ENCODE measurements around the gene TSFM. TPM values are rescaled to one million over a fixed set of nuclear protein-coding genes. Genes with fewer than 3 reads are reported as not detected.

Gene TSFM
- total RNA-seq, 4 donors from 2014 or later, result 1.4 to 23.2 (median 18.9) TPM

GRCh38 chr12:57741413-57741789 is 41.2 kb upstream of the TSFM start:
- no peak for DNase-seq
- intact Hi-C loops (cut with DNase I; ENCODE audit: low total_unique reads) (no loop called here), in situ Hi-C loops (cut with MboI; ENCODE audit: low pct_ligation_motif_present in 1 of 4, low pct_unique_long_range_greater_than_20kb in 1 of 4, low sequenced_read_pairs in 3 of 4) (no loop called here)
- Histone ChIP-seq H3K4me1 (peaks cover 19 to 47% (median 28%) of the 10 kb centered on the region in 4 donors), H3K27me3 (peaks cover 43% of the 10 kb centered on the region), H3K27ac (peak overlapping the region; percentile 7 to 67 (median 49)), H3K9me3 (no peaks in the 10 kb centered on the region), H3K4me3 (peak overlapping the region in 2 of 4 donors; percentile 21 to 37), H3K36me3 (no peaks in the 10 kb centered on the region)
- TF ChIP-seq POLR2AphosphoS5 (IDR thresholded peaks at IDR 0.05) (no peak), POLR2A (IDR thresholded peaks at IDR 0.05) (no peak), CTCF (IDR thresholded peaks at IDR 0.05) (no peak), EP300 (IDR thresholded peaks at IDR 0.05; ENCODE audit: low read depth) (no peak)
- WGBS, 2 donors (ENCODE audit: low coverage in 1 of 2), result 40% methylated on average over 1 of the region's 1 CpG; no CpG with 5 or more reads in 1 of the 2 donors

- WGBS, 2 donors (ENCODE audit: low coverage in 1 of 2), result 41 to 45% methylated on average over 5 to 14 of the region's 14 CpGs
- H3K4me3 ChIP-seq, result peak overlapping the region in 2 of 4 donors; percentile 21 to 37
- H3K27ac ChIP-seq, result peak overlapping the region; percentile 7 to 67 (median 49)
- H3K27me3 ChIP-seq, result peaks cover 36% of the 10 kb centered on the region
- intact Hi-C loops (cut with DNase I; ENCODE audit: low total_unique reads) (no loop called here), in situ Hi-C loops (cut with MboI; ENCODE audit: low pct_ligation_motif_present in 1 of 4, low pct_unique_long_range_greater_than_20kb in 1 of 4, low sequenced_read_pairs in 3 of 4) (no loop called here)
- peaks cover 0 to 3% (median under 1%) of the 10 kb centered on the region in 4 donors for H3K36me3 ChIP-seq
- DNase-seq, result peak; percentile 70
- peaks cover 19 to 42% (median 26%) of the 10 kb centered on the region in 4 donors for H3K4me1 ChIP-seq
- TF ChIP-seq CTCF (IDR thresholded peaks at IDR 0.05), result peak in 1 of 5 experiments; percentile 10
- TF ChIP-seq POLR2A (IDR thresholded peaks at IDR 0.05), result no peak
- H3K9me3 ChIP-seq, result no peaks in the 10 kb centered on the region
Measured at GRCh38 chr12:57741844-57742738, 40.5 kb upstream of the TSFM start.

- Histone ChIP-seq H3K9me3 (no peaks in the 10 kb centered on the region), H3K36me3 (peaks cover 0 to 18% (median 6%) of the 10 kb centered on the region in 4 donors), H3K4me1 (peaks cover 4 to 26% (median 9%) of the 10 kb centered on the region in 4 donors), H3K4me3 (no peak overlapping the region), H3K27ac (peak overlapping the region; percentile 93 to 96 (median 95)), H3K27me3 (peaks cover 19% of the 10 kb centered on the region)
- TF ChIP-seq POLR2AphosphoS5 (IDR thresholded peaks at IDR 0.05) (no peak), POLR2A (IDR thresholded peaks at IDR 0.05) (no peak), EP300 (IDR thresholded peaks at IDR 0.05; ENCODE audit: low read depth) (no peak), CTCF (IDR thresholded peaks at IDR 0.05) (no peak)
- WGBS, 2 donors (ENCODE audit: low coverage in 1 of 2), result 69 to 78% methylated on average over 2 of the region's 2 CpGs
- in situ Hi-C loops (cut with MboI; ENCODE audit: low pct_ligation_motif_present in 1 of 4, low pct_unique_long_range_greater_than_20kb in 1 of 4, low sequenced_read_pairs in 3 of 4), result no loop called here
- no peak for DNase-seq
- intact Hi-C loops (cut with DNase I; ENCODE audit: low total_unique reads), result no loop called here
Measured at GRCh38 chr12:57743769-57744168, 38.8 kb upstream of the TSFM start.

- H3K4me1 ChIP-seq, result peaks cover 4 to 22% (median 9%) of the 10 kb centered on the region in 4 donors
- in situ Hi-C loops (cut with MboI; ENCODE audit: low pct_ligation_motif_present in 1 of 4, low pct_unique_long_range_greater_than_20kb in 1 of 4, low sequenced_read_pairs in 3 of 4), result no loop called here
- peak overlapping the region; percentile 79 to 98 (median 89) for H3K4me3 ChIP-seq
- DNase-seq, result peak; percentile 84
- no peaks in the 10 kb centered on the region for H3K9me3 ChIP-seq
- 11% methylated on average over 21 of the region's 21 CpGs; no CpG with 5 or more reads in 1 of the 2 donors for WGBS, 2 donors (ENCODE audit: low coverage in 1 of 2)
- peaks cover 14% of the 10 kb centered on the region for H3K27me3 ChIP-seq
- peaks cover 0 to 23% (median 6%) of the 10 kb centered on the region in 4 donors for H3K36me3 ChIP-seq
- intact Hi-C loops (cut with DNase I; ENCODE audit: low total_unique reads), result no loop called here
- H3K27ac ChIP-seq, result peak overlapping the region; percentile 93 to 96 (median 95)
- no peak for TF ChIP-seq POLR2AphosphoS5 (IDR thresholded peaks at IDR 0.05)
- no peak for TF ChIP-seq EP300 (IDR thresholded peaks at IDR 0.05; ENCODE audit: low read depth)
- TF ChIP-seq CTCF (IDR thresholded peaks at IDR 0.05), result no peak
- TF ChIP-seq POLR2A (IDR thresholded peaks at IDR 0.05), result no peak
Measured at GRCh38 chr12:57744194-57744776, 38.3 kb upstream of the TSFM start.
